GM21381 (cell line): ENCODE data around the gene ASH1L.
"Not testable (repeated sequence)": the region's sequence is repeated elsewhere in the genome, so short reads cannot be mapped to it uniquely, and the experiment has no call there.

Source experiments
- ATAC-seq: cut with Tn5 transposase; IDR thresholded peaks from one replicate; pipeline ENCODE4 v1.9.1; 2021; ENCODE audit warnings: mild to moderate bottlenecking, moderate library complexity; ENCODE audit not compliant: unreplicated experiment

ASH1L gene

DNA sequence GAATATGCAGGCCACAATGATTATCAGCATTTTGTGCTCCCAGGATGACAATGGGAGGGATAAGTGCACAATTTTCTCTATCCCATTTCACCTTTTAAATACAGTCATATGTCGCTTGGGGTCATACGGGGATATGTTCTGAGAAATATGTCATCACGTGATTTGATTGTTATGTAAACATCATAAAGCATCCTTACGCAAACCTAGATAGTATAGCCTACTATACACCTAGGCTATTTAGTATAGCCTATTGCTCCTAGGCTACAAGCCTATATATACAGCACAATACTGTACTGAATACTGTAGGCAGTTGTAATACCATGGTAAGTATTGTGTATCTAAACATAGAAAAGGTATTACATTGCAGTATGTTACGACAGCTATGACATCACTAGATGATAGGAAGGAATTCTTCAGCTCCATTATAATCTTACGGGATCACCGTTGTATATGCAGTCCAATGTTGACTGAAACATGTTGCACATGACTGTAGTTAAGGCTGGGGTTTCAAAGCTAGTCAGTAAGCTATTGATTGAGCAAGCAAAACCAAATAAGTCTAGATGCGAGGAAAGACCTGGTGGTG is 223.0 kb downstream of the ASH1L start:
- no peak for ATAC-seq

DNA sequence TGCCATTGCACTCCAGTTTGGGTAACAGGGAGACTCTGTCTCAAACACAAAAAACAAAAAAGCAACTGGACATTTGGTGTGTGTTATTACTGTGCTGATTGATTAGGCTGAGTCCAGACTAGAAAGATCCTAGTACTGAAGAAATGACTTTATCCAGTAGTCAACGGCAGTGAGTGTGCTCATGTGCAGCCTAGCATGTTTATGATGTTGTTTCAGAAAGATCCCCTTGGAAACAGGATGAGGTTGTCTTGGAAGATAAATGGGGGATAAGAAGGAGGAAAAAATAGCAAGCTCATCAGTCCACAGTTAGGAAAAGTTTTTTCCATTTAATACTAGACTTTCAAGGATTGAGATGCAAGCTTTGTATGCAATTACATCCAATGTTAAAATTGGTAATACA is 227.6 kb downstream of the ASH1L start:
- ATAC-seq: no peak

DNA sequence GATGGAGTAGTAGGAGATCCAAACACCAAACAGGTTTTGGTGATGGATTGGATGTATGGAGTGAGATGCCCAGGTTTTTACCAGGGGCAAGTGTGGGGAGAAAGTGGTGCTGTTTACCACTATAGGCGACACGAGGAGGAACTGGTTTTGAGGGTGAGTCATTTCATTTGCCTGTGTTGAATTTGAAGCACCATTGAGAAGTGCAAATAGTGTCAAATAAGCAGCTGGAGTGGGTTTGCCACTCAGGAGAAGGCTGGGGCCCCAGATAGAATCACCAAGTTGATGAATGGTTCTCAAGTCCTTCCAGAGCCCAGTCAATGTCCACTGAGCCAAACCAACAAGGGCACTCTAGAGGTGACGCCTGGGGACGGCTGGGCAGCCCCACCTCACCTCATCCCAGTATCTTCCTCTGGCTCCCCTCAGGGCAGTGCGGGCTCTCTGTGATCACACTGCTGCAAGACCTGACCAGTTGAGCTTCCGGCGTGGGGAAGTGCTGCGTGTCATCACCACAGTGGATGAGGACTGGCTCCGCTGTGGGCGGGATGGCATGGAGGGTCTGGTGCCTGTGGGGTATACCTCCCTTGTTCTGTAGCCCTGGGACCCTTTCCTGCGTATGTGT is 232.5 kb downstream of the ASH1L start:
- no peak for ATAC-seq

DNA sequence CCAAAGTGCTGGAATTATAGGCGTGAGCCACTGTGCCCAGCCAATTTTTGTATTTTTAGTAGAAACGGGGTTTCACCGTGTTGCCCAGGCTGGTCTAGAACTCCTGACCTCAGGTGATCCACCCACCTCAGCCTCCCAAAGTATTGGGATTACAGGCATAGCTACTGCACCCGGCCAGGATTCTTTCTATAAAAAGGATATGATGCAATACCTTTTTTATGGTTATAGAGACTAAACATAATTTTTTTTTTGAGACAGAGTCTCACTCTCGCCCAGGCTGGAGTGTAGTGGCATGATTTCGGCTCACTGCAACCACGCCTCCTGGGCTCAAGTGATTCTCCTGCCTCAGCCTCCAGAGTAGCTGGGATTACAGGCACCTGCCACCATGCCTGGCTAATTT is 233.7 kb downstream of the ASH1L start:
- ATAC-seq: not testable (repeated sequence)

DNA sequence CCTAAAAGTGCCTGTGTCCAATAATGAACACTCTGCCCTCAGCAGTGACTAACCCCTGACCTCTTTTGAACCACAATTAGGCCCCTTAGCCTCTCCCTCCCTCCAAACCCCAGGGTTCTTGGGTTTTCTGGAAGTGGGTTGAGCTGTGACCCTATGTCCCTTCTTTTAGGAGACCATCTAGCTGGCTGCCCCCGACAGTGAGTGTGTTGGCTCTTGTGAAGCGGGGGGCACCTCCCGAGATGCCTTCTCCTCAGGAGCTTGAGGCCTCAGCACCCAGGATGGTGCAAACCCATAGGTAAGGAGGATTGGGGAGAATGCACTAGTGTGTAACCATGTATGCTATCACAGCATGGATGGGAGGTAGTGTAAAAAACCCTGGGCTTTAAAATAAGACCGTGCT is 234.6 kb downstream of the ASH1L start:
- no peak for ATAC-seq

DNA sequence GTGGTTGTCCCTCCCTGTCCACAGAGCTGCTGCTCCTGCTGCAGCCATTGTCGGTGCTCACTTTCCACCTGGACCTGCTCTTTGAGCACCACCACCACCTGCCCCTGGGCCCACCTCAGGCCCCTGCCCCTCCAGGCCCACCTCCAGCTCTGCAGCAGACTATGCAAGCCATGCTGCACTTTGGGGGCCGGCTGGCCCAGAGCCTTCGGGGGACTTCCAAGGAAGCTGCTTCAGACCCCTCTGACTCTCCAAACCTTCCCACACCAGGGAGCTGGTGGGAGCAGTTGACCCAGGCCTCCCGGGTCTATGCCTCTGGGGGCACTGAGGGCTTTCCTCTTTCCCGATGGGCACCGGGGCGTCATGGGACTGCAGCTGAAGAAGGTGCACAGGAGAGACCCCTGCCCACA is 236.0 kb downstream of the ASH1L start:
- ATAC-seq: no peak

DNA sequence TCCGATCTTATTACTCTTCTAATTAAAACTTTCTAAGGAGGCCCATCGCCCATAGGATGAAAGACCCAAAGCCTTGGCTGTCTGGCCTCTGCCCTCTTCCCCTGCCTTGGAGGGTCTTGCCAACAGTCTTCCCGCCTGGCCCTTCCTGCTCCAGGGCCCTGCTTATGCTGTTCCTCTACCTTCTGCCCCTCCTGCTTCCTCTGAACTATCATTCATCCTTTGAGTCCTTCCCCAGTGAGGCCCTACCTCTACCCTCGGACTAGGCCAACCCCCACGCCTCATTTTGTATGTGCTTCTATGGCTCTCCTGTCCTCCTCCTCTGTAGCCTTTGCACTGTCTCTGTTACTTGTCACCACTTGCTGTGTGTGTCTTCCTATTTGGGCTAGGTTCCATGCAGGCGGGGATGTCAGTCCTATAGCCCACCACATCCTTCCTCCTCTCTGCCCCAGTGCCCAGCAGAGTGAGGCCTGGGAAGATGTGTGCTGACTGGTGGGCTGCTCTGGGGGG is 236.5 kb downstream of the ASH1L start:
- ATAC-seq: no peak

DNA sequence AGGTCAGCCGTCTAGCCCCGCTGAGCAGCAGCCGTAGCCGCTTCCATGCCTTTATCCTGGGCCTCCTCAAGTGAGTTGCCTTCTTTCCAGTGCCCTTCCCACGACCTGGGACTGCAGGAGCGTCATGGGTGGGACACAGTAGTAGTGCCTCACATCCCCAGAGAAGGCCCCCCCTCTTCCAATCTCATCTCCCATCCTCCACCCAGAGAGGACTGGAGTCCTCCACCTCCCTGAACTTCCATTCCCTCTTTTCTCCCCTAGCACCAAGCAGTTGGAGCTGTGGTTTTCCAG is 237.1 kb downstream of the ASH1L start:
- no peak for ATAC-seq

DNA sequence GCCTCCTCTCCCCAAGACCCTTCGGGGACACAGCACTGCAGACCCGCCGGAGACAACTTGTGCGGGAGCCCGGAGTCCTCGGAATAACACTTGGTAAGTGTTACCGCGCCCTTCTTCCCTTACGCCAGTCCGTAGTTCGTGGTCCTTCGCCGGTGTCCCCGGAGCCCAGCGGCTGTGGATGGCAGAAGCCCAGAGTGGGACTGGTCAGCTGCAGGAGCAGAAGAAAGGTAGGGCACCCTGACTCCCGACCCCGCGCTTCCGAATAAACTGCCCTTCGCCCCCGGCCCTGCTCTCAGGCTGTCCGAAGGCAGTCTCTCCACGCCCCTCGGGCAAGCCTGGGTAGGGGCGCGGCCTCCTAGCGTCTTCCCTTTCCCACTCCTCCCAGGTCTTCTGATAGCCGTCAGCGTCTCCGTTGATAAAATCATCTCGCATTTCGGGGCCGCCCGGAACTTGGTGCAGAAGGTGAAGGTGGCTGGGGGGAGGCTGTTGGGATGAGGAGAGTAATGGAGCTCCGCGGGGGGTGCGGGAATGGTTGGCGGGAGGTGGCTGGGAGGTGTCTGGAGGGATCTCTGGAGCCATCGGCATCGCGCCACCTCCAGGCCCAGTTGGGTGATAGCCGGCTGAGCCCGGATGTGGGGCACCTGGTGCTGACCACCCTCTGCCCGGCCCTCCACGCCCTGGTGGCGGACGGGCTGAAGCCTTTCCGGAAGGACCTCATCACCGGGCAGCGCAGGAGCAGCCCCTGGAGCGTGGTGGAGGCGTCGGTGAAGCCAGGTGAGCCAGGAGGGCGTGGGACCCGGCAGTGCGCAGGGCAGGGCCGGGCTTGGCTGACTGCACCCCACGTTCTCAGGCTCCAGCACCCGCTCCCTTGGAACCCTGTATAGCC is 237.6 kb downstream of the ASH1L start:
- no peak for ATAC-seq

DNA sequence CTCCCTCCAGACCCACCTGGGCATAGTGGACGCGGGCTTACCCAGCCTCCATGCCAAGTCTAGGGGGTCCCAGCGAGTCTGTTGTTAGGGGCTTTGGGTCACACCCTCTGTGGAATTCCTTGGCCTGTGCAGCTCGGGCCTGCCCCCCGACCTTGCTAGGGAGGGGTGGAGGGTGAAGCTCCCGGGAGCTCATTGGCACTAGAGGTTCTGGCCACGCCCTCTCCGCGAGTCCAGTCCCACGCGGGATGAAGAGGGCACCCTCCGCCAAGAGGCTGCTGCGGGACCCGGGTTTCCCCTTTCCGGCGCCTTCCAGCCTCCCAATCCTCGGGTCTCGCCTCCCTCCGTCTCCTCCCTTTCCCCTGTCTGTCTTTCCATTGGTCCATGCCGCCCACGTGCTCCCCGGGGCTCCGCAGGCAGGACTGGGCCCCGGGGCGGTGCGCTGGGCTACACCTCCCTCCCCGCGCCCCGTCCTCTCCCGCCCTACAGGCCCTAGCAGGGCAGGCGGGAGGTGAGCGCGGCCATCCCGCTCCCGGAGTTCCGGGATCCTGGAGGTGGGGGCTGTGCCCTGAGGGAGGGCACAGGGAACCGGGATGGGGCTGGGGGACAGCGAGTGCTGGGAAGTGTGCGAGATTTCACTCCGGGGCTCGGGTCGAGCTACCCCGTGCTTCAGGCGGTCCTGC is 238.4 kb downstream of the ASH1L start:
- peak; percentile 57 for ATAC-seq

DNA sequence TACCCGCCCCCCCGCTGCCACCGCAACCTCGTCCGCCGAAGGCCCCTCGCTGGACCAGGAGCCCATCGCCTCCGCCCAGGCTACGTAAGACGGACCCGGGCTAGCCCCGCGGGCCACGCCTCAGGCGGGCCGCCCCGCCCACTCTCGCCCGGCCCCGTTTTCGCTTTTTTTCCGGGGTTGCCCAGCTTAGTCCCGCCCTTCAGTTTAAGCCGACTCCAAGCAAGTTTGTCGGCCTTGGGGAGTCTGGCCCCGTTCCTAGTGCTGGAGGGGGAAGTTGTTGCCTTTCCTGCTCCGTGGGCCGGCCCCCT is 238.9 kb downstream of the ASH1L start:
- ATAC-seq: peak; percentile 39

DNA sequence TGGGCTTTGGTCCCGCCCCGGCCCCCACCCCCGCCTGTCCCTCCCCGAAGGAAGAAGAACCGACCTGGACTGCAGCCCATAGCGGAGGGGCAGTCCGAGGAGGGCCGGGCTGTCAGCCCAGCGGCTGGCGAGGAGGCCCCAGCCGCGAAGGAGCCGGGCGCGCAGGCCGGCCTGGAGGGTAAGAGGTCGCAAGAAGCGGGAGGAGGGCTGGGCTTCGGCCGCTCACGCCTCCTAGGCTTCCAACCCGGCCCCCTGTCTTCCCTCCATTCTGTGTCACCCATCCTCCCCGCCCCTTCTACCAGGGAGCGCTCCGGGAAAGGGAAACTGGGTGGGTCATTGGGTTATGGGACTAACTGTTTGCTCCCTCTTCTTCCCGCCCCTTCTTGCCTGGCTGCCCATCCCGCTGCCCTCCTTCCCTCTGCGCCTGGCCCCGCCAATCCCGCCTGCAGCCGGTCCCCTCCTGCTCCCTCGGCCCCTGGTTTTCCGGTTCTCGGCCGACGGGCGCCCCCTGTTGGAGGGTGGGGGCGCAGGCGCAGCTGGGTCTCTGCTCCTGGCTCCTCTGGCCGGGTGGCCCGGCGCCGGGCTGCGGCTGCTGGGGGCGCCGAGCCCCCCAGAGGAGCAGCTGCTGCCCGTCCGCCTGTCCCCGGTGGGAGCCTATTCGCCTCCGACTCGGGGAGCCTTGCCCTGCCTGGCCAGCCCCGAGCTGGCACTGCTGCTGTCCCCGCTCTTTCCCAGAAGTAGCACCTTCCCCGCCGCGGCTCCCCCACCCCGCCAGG is 239.5 kb downstream of the ASH1L start:
- peak; percentile 40 for ATAC-seq

DNA sequence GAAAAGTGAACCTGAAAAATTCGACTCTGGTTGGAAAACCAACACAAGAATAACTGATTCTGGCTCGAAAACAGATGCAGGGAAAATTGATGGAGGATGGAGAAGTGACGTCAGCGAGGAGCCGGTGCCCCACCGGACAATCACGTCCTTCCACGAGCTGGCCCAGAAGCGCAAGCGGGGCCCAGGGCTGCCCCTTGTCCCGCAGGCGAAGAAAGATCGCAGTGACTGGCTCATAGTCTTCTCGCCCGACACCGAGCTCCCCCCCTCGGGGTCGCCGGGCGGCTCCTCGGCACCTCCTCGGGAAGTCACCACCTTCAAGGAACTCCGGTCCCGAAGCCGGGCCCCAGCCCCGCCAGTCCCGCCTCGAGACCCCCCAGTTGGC is 240.0 kb downstream of the ASH1L start:
- no peak for ATAC-seq

DNA sequence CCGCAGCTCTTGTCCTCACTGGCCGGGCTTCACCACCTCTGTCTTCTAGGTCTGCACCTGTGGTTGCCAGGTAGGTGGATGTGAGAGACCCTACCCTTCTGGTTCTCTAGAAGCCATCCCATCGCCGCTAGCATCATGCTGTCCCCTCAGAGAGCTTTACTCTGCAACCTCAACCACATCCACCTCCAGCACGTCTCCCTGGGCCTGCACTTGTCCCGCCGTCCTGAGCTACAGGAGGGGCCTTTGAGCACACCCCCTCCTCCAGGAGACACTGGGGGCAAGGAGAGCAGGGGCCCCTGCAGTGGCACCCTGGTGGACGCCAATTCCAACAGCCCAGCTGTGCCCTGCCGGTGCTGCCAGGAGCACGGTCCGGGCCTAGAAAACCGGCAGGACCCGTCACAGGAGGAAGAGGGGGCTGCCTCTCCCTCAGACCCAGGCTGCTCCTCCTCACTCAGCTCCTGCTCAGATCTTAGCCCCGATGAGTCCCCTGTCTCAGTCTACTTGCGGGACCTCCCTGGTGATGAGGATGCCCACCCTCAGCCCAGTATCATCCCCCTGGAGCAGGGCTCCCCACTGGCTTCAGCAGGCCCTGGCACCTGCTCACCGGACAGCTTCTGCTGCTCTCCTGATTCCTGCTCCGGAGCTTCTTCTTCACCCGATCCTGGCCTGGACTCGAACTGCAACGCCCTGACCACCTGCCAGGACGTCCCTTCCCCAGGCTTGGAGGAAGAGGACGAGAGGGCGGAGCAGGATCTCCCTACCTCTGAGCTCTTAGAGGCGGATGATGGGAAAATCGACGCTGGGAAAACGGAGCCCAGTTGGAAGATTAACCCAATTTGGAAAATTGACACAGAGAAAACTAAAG is 240.7 kb downstream of the ASH1L start:
- ATAC-seq: no peak

DNA sequence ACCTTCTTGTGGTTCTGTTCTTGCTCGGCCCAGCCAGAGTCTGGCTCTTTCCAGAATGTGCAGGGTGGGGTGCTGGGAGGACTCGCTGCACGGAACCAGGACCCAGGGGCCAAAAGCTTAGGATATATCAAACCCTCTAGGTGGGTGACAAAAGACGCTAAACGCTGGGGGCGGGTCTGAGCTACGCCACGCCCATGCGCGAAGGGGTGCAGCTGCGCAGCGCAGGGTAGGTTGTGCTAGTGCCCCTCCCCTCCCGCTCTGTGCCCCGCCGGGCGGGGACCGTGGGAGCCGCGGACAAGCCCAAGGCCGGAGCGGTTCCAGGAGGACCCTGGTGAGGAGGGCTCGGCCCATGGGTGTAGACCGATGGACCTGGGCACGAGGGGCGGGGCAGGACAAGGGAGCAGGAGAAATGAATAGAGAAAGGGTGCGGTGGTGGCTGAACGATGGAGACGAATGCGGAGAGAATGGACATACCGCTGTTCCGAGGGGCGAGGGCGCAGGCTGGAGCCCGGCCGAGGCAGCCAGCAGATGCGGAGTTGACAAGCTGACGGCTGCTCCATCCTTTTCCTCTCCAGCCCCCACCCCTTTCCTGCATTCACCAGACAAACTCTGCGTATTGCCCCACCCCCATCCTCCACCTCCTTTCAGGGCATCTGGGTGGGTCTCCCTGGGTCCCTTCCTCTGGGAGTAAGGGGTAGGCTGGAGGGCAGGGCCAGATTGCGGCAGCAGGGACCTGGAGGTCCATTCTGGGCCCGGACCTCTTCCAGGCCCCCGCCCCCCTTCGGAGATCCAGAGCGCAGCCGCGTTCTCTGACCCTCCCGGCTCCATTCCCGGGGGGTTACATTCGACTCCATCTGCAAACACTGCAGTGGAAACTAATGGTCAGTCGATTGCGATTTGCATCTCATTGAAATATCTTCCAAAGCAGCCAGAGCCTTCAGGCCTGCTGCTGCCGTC is 241.7 kb downstream of the ASH1L start, which contains the start of gene RUSC1:
Gene RUSC1 (plus strand): TSS at position 234 of the 957 bp plus-strand sequence. CDS start 880 bp downstream, outside the sequence.
- ATAC-seq: no peak

DNA sequence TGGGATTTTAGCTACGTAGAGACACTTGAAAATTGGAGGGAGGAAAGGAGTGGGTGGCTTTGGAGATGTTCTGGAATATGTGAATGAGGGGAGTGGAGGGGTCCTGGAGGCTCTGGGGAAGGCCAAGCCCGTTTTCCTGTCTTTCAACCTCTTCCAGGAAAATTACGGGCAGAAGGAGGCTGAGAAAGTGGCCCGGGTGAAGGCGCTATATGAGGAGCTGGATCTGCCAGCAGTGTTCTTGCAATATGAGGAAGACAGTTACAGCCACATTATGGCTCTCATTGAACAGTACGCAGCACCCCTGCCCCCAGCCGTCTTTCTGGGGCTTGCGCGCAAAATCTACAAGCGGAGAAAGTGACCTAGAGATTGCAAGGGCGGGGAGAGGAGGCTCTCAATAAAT is 242.4 kb downstream of the ASH1L start:
- no peak for ATAC-seq

DNA sequence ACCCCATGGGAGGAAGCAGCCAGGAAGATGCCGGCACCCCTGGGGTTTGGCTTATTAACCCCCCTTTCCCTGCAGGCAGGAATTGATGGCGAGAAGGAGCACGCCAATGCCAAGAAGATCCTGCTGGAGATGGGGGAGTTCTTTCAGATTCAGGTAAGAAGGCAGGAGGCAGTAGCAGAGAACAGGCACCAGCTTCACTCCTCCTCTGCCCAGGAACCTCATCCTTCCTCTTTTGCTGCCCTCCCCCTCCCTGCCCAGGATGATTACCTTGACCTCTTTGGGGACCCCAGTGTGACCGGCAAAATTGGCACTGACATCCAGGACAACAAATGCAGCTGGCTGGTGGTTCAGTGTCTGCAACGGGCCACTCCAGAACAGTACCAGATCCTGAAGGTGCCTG is 243.1 kb downstream of the ASH1L start:
- ATAC-seq: no peak

DNA sequence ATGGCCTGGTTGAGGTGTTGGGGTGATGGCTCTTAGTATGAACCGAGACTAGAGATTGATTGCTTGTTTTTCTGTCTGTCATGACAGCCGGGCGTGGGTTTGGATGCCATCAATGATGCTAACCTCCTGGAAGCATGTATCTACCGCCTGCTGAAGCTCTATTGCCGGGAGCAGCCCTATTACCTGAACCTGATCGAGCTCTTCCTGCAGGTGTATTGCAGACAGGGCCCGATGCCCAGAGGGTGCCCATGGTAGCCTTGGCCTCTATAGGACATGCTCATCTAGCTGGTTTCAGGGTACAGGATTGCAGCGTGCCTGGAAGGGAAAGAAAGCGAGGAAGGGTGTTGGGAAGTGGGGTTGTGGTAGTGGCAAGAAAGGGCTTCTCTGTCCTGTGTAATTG is 244.5 kb downstream of the ASH1L start:
- ATAC-seq: no peak

DNA sequence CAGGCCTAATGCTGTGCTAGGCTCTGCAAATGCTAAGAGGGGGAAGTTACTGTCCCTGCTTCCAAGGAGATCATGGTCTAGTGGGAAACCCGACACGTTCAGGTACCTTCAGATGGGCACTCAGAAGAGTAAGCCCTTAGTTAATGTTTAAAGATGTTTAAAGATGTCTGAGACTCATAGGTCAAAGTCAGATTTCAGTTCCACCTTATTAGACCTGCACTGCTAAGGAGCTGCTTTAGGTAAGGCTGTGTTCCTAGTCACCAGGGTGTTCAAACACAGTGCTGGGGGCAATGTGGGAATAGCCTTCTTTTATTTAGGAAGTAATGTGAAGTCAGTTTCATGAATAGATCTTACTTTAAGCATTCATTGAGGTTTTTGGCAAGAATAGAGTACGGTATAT is 245.7 kb downstream of the ASH1L start:
- ATAC-seq: no peak
